GM23338 (cell line): ENCODE data around the gene ASB2. TPM values are rescaled to one million over a fixed set of nuclear protein-coding genes. Genes with fewer than 3 reads are reported as not detected.

Source experiments
- ATAC-seq: fragments of 200-7000 bp; cut with Tn5 transposase; 3 replicates; pipeline ENCODE4 v1.9.1; 2020
- DNase-seq: peaks from one replicate; pipeline ENCODE4 v3.0.0-alpha.2; 2015; ENCODE audit warnings: low spot score
- H2AFZ ChIP-seq: fragments of 200-600 bp; sonication (generic); 2 replicates; pipeline ENCODE4 v1.8.0; 2016; ENCODE audit warnings: antibody characterized with exemption, mild to moderate bottlenecking, moderate library complexity
- H3F3A ChIP-seq: fragments of 200-600 bp; sonication (generic); replicated peaks from 2 replicates; pipeline ENCODE4 v1.8.0; 2017; ENCODE audit warnings: antibody characterized with exemption, mixed run types, low read depth
- H3K27ac ChIP-seq: fragments of 200-600 bp; sonication (generic); 2 replicates; pipeline ENCODE4 v1.6.1; 2016; ENCODE audit warnings: low read depth
- H3K27me3 ChIP-seq: fragments of 200-600 bp; sonication (generic); 2 replicates; pipeline ENCODE4 v1.8.0; 2016; ENCODE audit warnings: mild to moderate bottlenecking, mixed run types, moderate library complexity; ENCODE audit not compliant: insufficient read depth
- H3K36me3 ChIP-seq: fragments of 200-600 bp; sonication (generic); 2 replicates; pipeline ENCODE4 v1.8.0; 2016; ENCODE audit warnings: mild to moderate bottlenecking; ENCODE audit not compliant: insufficient read depth
- H3K4me1 ChIP-seq: fragments of 200-600 bp; sonication (generic); 2 replicates; pipeline ENCODE4 v1.8.0; 2016; ENCODE audit warnings: mild to moderate bottlenecking, moderate library complexity; ENCODE audit not compliant: insufficient read depth
- H3K4me2 ChIP-seq: fragments of 200-600 bp; sonication (generic); 2 replicates; pipeline ENCODE4 v1.7.1; 2017; ENCODE audit warnings: mixed run types
- H3K4me3 ChIP-seq: fragments of 200-600 bp; sonication (generic); 2 replicates; pipeline ENCODE4 v1.6.1; 2016; ENCODE audit warnings: mixed run types
- H3K79me2 ChIP-seq: fragments of 200-600 bp; sonication (generic); replicated peaks from 2 replicates; pipeline ENCODE4 v1.8.0; 2017; ENCODE audit warnings: mild to moderate bottlenecking; ENCODE audit not compliant: insufficient read depth
- H3K9me2 ChIP-seq: fragments of 200-600 bp; sonication (generic); 2 replicates; pipeline ENCODE4 v1.8.0; 2017; ENCODE audit not compliant: insufficient read depth
- H4K20me1 ChIP-seq: fragments of 200-600 bp; sonication (generic); replicated peaks from 2 replicates; pipeline ENCODE4 v1.8.0; 2017; ENCODE audit warnings: mild to moderate bottlenecking; ENCODE audit not compliant: insufficient read depth
- H3K27ac Mint-ChIP-seq: 2 replicates; pipeline ENCODE4 v1.8.0; 2020; ENCODE audit warnings: inconsistent platforms, mild to moderate bottlenecking, moderate library complexity, mixed read lengths
- H3K27me3 Mint-ChIP-seq: 3 replicates; pipeline ENCODE4 v1.8.0; 2022; ENCODE audit warnings: low read depth, mild to moderate bottlenecking, moderate library complexity, mixed read lengths, inconsistent platforms; ENCODE audit not compliant: insufficient read depth, poor library complexity
- H3K36me3 Mint-ChIP-seq: 3 replicates; pipeline ENCODE4 v1.8.0; 2021; ENCODE audit warnings: low read depth, mild to moderate bottlenecking, inconsistent platforms, moderate library complexity, mixed read lengths
- H3K4me1 Mint-ChIP-seq: 3 replicates; pipeline ENCODE4 v1.8.0; 2020; ENCODE audit warnings: mild to moderate bottlenecking, inconsistent platforms, mixed read lengths
- H3K4me3 Mint-ChIP-seq: 3 replicates; pipeline ENCODE4 v1.8.0; 2021; ENCODE audit warnings: moderate library complexity, mild to moderate bottlenecking, inconsistent platforms, mixed read lengths
- H3K9me3 Mint-ChIP-seq: 3 replicates; pipeline ENCODE4 v1.8.0; 2020; ENCODE audit warnings: moderate library complexity, mild to moderate bottlenecking, inconsistent platforms, mixed read lengths
- CREB1 ChIP-seq: fragments of 250-450 bp; sonication (Bioruptor Pico); IDR thresholded peaks from 2 replicates; pipeline ENCODE4 v1.5.0; 2020; ENCODE audit warnings: low read depth, mild to moderate bottlenecking, moderate library complexity
- CTCF ChIP-seq, 2 experiments: fragments of 200-600 bp in 1 of 2; sonication (generic) in 1 of 2; conservative IDR thresholded peaks; 2 replicates each; pipeline versions ENCODE4 v1.5.1 to v1.6.1; 2016 to 2017; ENCODE audit warnings: antibody characterized with exemption in 2 of 2, low read depth in 2 of 2, mild to moderate bottlenecking in 2 of 2, moderate library complexity in 1 of 2
- ETS1 ChIP-seq: IDR thresholded peaks from 2 replicates; pipeline ENCODE4 v1.6.1; 2016; ENCODE audit warnings: antibody characterized with exemption
- EZH2 ChIP-seq: fragments of 200-600 bp; sonication (generic); IDR thresholded peaks from one replicate; pipeline ENCODE4 v1.8.0; 2017; ENCODE audit warnings: antibody characterized with exemption, mild to moderate bottlenecking, low read depth; ENCODE audit not compliant: unreplicated experiment
- EZH2phosphoT487 ChIP-seq: fragments of 200-600 bp; sonication (generic); IDR thresholded peaks from one replicate; pipeline ENCODE4 v1.8.1; 2018; ENCODE audit warnings: antibody characterized with exemption; ENCODE audit not compliant: unreplicated experiment
- JUNB ChIP-seq: IDR thresholded peaks from one replicate; pipeline ENCODE4 v1.6.1; 2016; ENCODE audit warnings: antibody characterized with exemption; ENCODE audit not compliant: unreplicated experiment
- NANOG ChIP-seq: IDR thresholded peaks from 2 replicates; pipeline ENCODE4 v1.6.1; 2016; ENCODE audit warnings: antibody characterized with exemption, borderline replicate concordance
- POLR2AphosphoS5 ChIP-seq: IDR thresholded peaks from 2 replicates; pipeline ENCODE4 v1.6.1; 2016; ENCODE audit warnings: antibody characterized with exemption, low read depth
- REST ChIP-seq: IDR thresholded peaks from one replicate; pipeline ENCODE4 v1.6.1; 2018; ENCODE audit warnings: antibody characterized with exemption; ENCODE audit not compliant: unreplicated experiment
- STAT1 ChIP-seq: IDR thresholded peaks from one replicate; pipeline ENCODE4 v1.6.1; 2016; ENCODE audit warnings: antibody characterized with exemption; ENCODE audit not compliant: unreplicated experiment
- ZNF114 ChIP-seq: fragments of 250-450 bp; sonication (Bioruptor Pico); IDR thresholded peaks from 2 replicates; pipeline ENCODE4 v1.5.0; 2020; ENCODE audit warnings: mild to moderate bottlenecking, moderate library complexity
- ZNF331 ChIP-seq: fragments of 250-450 bp; sonication (Bioruptor Pico); IDR thresholded peaks from 2 replicates; pipeline ENCODE4 v1.5.0; 2020; ENCODE audit warnings: low read depth, mild to moderate bottlenecking, moderate library complexity
- ZNF462 ChIP-seq: fragments of 250-450 bp; sonication (Bioruptor Pico); IDR thresholded peaks from 2 replicates; pipeline ENCODE4 v1.5.0; 2020; ENCODE audit warnings: mild to moderate bottlenecking, moderate library complexity
- polyA plus RNA-seq: library from polyadenylated mRNA; unstranded; fragments of >200 nt; fragmentation: Nextera tagmentation; extraction: Ambion mirVana; gene quantifications from 2 replicates; pipeline ENCODE4 v1.2.1, GENCODE V29; 2016
- total RNA-seq: library from RNA; depleted of rRNA; stranded (reverse); fragments of >200 nt; shearing (Covaris generic); gene quantifications from 2 replicates; pipeline ENCODE4 v1.2.3, GENCODE V29; 2014

The ASB2 gene
- total and polyA plus RNA-seq, 2 experiments from 2014 or later = 1.2 to 1.7 TPM

GRCh38 chr14:93941293-93941910 lies 35.0 kb downstream of the ASB2 start (continued):
- TF ChIP-seq ZNF331 (no peak), POLR2AphosphoS5 (no peak), ZNF114 (CRISPR knock-in tag) (no peak)

- Histone ChIP-seq H3F3A (0 out of 2 replicates have a peak, but pooled peaks cover 3% of the 10 kb centered on the region), H3K27me3 (peaks cover 17% of the 10 kb centered on the region), H3K4me1 (no peaks in the 10 kb centered on the region), H2AFZ (no peak overlapping the region), H3K9me2 (no peaks in the 10 kb centered on the region), H3K27ac (no peak overlapping the region), H3K36me3 (no peaks in the 10 kb centered on the region), H3K4me2 (no peak overlapping the region), H4K20me1 (no peaks in the 10 kb centered on the region), H3K4me3 (no peak overlapping the region), H3K79me2 (no peaks in the 10 kb centered on the region)
- Mint-ChIP-seq H3K9me3 (peaks cover 3% of the 10 kb centered on the region; the same call in 1 of the 3 replicates), H3K4me3 (no peak overlapping the region; the same call in 2 of the 3 replicates), H3K4me1 (peaks cover 20% of the 10 kb centered on the region), H3K27ac (no peak overlapping the region), H3K36me3 (no peaks in the 10 kb centered on the region; the same call in 2 of the 3 replicates), H3K27me3 (peaks cover 40% of the 10 kb centered on the region)
- no peak for DNase-seq
- ATAC-seq = no peak
- TF ChIP-seq EZH2 (no peak), JUNB (no peak), ETS1 (no peak), REST (no peak), ZNF331 (no peak), CTCF (conservative IDR thresholded peaks at IDR 0.05; ENCODE audit: low read depth in 2 of 2) (no peak), STAT1 (no peak), EZH2phosphoT487 (no peak), POLR2AphosphoS5 (no peak), ZNF462 (CRISPR knock-in tag) (no peak), NANOG (no peak), CREB1 (CRISPR knock-in tag) (no peak)
Observed at GRCh38 chr14:93940437-93940836, 35.9 kb downstream of the ASB2 start.
